GM23338 (cell line): Measurements from ENCODE around the gene AK9.

Experiments used
- CREB1 ChIP-seq: fragments of 250-450 bp; sonication (Bioruptor Pico); IDR thresholded peaks from 2 replicates; pipeline ENCODE4 v1.5.0; 2020; ENCODE audit warnings: low read depth, mild to moderate bottlenecking, moderate library complexity
- CTCF ChIP-seq, 2 experiments: fragments of 200-600 bp in 1 of 2; sonication (generic) in 1 of 2; conservative IDR thresholded peaks; 2 replicates each; pipeline versions ENCODE4 v1.5.1 to v1.6.1; 2016 to 2017; ENCODE audit warnings: antibody characterized with exemption in 2 of 2, low read depth in 2 of 2, mild to moderate bottlenecking in 2 of 2, moderate library complexity in 1 of 2
- EZH2 ChIP-seq: fragments of 200-600 bp; sonication (generic); IDR thresholded peaks from one replicate; pipeline ENCODE4 v1.8.0; 2017; ENCODE audit warnings: antibody characterized with exemption, mild to moderate bottlenecking, low read depth; ENCODE audit not compliant: unreplicated experiment
- EZH2phosphoT487 ChIP-seq: fragments of 200-600 bp; sonication (generic); IDR thresholded peaks from one replicate; pipeline ENCODE4 v1.8.1; 2018; ENCODE audit warnings: antibody characterized with exemption; ENCODE audit not compliant: unreplicated experiment
- NANOG ChIP-seq: IDR thresholded peaks from 2 replicates; pipeline ENCODE4 v1.6.1; 2016; ENCODE audit warnings: antibody characterized with exemption, borderline replicate concordance
- TF ChIP-seq, protein P1 (sequence below): IDR thresholded peaks from one replicate; pipeline ENCODE4 v1.6.1; 2018; ENCODE audit warnings: antibody characterized with exemption; ENCODE audit not compliant: unreplicated experiment
- TF ChIP-seq, protein P2 (sequence below): IDR thresholded peaks from 2 replicates; pipeline ENCODE4 v1.6.1; 2016; ENCODE audit warnings: antibody characterized with exemption

GRCh38 chr6:109496036-109496772 is 194.8 kb downstream of the AK9 start:
- TF ChIP-seq EZH2phosphoT487 (no peak), CTCF (conservative IDR thresholded peaks at IDR 0.05; ENCODE audit: low read depth in 2 of 2) (no peak), EZH2 (no peak), NANOG (no peak), CREB1 (no peak)
- TF ChIP-seq, protein P1, sequence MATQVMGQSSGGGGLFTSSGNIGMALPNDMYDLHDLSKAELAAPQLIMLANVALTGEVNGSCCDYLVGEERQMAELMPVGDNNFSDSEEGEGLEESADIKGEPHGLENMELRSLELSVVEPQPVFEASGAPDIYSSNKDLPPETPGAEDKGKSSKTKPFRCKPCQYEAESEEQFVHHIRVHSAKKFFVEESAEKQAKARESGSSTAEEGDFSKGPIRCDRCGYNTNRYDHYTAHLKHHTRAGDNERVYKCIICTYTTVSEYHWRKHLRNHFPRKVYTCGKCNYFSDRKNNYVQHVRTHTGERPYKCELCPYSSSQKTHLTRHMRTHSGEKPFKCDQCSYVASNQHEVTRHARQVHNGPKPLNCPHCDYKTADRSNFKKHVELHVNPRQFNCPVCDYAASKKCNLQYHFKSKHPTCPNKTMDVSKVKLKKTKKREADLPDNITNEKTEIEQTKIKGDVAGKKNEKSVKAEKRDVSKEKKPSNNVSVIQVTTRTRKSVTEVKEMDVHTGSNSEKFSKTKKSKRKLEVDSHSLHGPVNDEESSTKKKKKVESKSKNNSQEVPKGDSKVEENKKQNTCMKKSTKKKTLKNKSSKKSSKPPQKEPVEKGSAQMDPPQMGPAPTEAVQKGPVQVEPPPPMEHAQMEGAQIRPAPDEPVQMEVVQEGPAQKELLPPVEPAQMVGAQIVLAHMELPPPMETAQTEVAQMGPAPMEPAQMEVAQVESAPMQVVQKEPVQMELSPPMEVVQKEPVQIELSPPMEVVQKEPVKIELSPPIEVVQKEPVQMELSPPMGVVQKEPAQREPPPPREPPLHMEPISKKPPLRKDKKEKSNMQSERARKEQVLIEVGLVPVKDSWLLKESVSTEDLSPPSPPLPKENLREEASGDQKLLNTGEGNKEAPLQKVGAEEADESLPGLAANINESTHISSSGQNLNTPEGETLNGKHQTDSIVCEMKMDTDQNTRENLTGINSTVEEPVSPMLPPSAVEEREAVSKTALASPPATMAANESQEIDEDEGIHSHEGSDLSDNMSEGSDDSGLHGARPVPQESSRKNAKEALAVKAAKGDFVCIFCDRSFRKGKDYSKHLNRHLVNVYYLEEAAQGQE: no peak
- TF ChIP-seq, protein P2, sequence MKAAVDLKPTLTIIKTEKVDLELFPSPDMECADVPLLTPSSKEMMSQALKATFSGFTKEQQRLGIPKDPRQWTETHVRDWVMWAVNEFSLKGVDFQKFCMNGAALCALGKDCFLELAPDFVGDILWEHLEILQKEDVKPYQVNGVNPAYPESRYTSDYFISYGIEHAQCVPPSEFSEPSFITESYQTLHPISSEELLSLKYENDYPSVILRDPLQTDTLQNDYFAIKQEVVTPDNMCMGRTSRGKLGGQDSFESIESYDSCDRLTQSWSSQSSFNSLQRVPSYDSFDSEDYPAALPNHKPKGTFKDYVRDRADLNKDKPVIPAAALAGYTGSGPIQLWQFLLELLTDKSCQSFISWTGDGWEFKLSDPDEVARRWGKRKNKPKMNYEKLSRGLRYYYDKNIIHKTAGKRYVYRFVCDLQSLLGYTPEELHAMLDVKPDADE: no peak
